ENCODE data around the gene MICAL3. TPM values are rescaled to one million over a fixed set of nuclear protein-coding genes. Genes with fewer than 3 reads are reported as not detected.

MICAL3 gene
- polyA plus RNA-seq, 2 of the 4 experiments (the other 2 are of a cell fraction), result 20.5 to 30.1 TPM

DNA sequence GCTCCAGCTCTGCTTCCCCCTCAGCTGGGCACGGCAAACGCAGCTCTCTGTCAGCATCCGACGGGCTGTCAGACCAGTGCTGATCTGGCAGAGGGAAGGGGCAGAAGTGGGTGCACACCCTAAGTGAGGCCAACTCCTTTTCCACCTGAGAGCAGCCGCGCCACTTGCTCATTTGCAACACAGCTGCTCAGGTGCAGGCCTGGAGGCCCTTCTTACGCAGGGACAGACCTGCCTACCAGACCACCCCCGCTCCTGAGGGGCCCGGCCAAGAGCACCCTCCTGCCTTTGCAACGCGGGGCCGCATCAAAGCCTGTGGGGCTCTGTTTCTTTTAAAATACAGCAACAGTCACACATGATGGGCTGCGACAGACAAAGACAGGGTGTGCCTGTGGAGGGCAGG is 202.3 kb downstream of the MICAL3 start:
- Histone ChIP-seq H3K4me1 (no peaks in the 10 kb centered on the region), H3K4me3 (no peak overlapping the region), H3K9me3 (no peaks in the 10 kb centered on the region), H3K27ac (no peak overlapping the region), H3K4me2 (no peak overlapping the region)
- ChIA-PET POLR2A (no interaction called here), CTCF (interaction anchor here (1.1 to 1.6 kb wide), 3 partner anchors 8 to 253 kb away, joined by 4 to 8 read pairs (median 5); no protein-coding TSS in a partner anchor)
- 97% methylated on average over 7 of the region's 13 CpGs for WGBS (ENCODE audit: missing lambda C conversion rate)
- no peak for TF ChIP-seq PHF8 (IDR thresholded peaks at IDR 0.05; ENCODE audit: borderline replicate concordance, low read depth)
- TF ChIP-seq CBX8 (IDR thresholded peaks at IDR 0.05), result no peak
- TF ChIP-seq RARB (CRISPR knock-in tag; IDR thresholded peaks at IDR 0.05), result no peak
- TF ChIP-seq, protein P1, sequence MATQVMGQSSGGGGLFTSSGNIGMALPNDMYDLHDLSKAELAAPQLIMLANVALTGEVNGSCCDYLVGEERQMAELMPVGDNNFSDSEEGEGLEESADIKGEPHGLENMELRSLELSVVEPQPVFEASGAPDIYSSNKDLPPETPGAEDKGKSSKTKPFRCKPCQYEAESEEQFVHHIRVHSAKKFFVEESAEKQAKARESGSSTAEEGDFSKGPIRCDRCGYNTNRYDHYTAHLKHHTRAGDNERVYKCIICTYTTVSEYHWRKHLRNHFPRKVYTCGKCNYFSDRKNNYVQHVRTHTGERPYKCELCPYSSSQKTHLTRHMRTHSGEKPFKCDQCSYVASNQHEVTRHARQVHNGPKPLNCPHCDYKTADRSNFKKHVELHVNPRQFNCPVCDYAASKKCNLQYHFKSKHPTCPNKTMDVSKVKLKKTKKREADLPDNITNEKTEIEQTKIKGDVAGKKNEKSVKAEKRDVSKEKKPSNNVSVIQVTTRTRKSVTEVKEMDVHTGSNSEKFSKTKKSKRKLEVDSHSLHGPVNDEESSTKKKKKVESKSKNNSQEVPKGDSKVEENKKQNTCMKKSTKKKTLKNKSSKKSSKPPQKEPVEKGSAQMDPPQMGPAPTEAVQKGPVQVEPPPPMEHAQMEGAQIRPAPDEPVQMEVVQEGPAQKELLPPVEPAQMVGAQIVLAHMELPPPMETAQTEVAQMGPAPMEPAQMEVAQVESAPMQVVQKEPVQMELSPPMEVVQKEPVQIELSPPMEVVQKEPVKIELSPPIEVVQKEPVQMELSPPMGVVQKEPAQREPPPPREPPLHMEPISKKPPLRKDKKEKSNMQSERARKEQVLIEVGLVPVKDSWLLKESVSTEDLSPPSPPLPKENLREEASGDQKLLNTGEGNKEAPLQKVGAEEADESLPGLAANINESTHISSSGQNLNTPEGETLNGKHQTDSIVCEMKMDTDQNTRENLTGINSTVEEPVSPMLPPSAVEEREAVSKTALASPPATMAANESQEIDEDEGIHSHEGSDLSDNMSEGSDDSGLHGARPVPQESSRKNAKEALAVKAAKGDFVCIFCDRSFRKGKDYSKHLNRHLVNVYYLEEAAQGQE (IDR thresholded peaks at IDR 0.05), result no peak
- no peak for TF ChIP-seq EHMT2 (IDR thresholded peaks at IDR 0.05; ENCODE audit: low read depth)
- TF ChIP-seq, protein P2, sequence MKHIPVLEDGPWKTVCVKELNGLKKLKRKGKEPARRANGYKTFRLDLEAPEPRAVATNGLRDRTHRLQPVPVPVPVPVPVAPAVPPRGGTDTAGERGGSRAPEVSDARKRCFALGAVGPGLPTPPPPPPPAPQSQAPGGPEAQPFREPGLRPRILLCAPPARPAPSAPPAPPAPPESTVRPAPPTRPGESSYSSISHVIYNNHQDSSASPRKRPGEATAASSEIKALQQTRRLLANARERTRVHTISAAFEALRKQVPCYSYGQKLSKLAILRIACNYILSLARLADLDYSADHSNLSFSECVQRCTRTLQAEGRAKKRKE (CRISPR knock-in tag; IDR thresholded peaks at IDR 0.05; ENCODE audit: low read depth), result no peak
- no peak for TF ChIP-seq TFCP2L1 (CRISPR knock-in tag; IDR thresholded peaks at IDR 0.05)
- TF ChIP-seq, protein P3, sequence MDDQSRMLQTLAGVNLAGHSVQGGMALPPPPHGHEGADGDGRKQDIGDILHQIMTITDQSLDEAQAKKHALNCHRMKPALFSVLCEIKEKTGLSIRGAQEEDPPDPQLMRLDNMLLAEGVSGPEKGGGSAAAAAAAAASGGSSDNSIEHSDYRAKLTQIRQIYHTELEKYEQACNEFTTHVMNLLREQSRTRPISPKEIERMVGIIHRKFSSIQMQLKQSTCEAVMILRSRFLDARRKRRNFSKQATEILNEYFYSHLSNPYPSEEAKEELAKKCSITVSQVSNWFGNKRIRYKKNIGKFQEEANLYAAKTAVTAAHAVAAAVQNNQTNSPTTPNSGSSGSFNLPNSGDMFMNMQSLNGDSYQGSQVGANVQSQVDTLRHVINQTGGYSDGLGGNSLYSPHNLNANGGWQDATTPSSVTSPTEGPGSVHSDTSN (IDR thresholded peaks at IDR 0.05), result no peak
- TF ChIP-seq ZSCAN20 (CRISPR knock-in tag; IDR thresholded peaks at IDR 0.05), result no peak
- TF ChIP-seq, protein P4, sequence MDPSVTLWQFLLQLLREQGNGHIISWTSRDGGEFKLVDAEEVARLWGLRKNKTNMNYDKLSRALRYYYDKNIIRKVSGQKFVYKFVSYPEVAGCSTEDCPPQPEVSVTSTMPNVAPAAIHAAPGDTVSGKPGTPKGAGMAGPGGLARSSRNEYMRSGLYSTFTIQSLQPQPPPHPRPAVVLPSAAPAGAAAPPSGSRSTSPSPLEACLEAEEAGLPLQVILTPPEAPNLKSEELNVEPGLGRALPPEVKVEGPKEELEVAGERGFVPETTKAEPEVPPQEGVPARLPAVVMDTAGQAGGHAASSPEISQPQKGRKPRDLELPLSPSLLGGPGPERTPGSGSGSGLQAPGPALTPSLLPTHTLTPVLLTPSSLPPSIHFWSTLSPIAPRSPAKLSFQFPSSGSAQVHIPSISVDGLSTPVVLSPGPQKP (IDR thresholded peaks at IDR 0.05; ENCODE audit: low read depth, low read length), result no peak
- TF ChIP-seq FOXS1 (CRISPR knock-in tag; IDR thresholded peaks at IDR 0.05), result no peak
- TF ChIP-seq, protein P5, sequence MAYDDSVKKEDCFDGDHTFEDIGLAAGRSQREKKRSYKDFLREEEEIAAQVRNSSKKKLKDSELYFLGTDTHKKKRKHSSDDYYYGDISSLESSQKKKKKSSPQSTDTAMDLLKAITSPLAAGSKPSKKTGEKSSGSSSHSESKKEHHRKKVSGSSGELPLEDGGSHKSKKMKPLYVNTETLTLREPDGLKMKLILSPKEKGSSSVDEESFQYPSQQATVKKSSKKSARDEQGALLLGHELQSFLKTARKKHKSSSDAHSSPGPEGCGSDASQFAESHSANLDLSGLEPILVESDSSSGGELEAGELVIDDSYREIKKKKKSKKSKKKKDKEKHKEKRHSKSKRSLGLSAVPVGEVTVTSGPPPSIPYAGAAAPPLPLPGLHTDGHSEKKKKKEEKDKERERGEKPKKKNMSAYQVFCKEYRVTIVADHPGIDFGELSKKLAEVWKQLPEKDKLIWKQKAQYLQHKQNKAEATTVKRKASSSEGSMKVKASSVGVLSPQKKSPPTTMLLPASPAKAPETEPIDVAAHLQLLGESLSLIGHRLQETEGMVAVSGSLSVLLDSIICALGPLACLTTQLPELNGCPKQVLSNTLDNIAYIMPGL (CRISPR knock-in tag; IDR thresholded peaks at IDR 0.05; ENCODE audit: borderline replicate concordance), result no peak
- TF ChIP-seq, protein P6, sequence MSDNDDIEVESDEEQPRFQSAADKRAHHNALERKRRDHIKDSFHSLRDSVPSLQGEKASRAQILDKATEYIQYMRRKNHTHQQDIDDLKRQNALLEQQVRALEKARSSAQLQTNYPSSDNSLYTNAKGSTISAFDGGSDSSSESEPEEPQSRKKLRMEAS (IDR thresholded peaks at IDR 0.05), result no peak
- ATAC-seq (no peak), FAIRE-seq (no peak), DNase-seq (ENCODE audit: low read depth in 1 of 2, low spot score in 1 of 2) (no peak)

DNA sequence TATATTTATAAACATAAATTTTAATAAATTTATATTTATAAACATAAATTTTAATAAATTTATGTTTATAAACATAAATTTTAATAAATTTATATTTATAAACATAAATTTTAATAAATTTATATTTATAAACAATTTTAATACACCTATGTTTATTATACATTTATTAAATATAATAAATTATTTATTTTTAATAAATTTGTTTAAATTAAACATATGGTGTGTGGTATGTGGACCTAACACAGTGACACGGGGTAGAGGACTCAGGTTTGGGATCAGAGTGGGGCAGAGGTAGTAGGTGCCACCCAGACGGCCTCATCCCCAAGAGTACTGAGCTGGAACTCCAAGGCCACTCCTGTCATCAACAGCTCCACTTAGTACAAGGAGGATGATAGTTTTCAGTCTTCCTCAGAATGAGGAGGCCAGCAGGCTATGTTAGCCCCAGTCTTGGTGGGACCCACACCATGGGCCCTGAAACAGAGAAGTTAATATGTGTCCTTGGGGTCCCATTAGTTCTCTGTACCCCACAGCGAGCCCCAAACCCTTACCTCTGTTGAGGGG is 203.4 kb downstream of the MICAL3 start:
- DNase-seq (ENCODE audit: low read depth in 1 of 2, low spot score in 1 of 2) (no peak), FAIRE-seq (no peak), ATAC-seq (no peak)
- H3K4me1 ChIP-seq, result no peaks in the 10 kb centered on the region
- no peaks in the 10 kb centered on the region for H3K9me3 ChIP-seq
- POLR2A ChIA-PET, result no interaction called here
- H3K4me2 ChIP-seq, result no peak overlapping the region
- H3K4me3 ChIP-seq, result no peak overlapping the region
- CTCF ChIA-PET, result interaction anchor here (1.3 to 1.6 kb wide), 2 partner anchors 9 to 254 kb away, joined by 4 to 8 read pairs; no protein-coding TSS in a partner anchor
- 92% methylated on average over 3 of the region's 3 CpGs for WGBS (ENCODE audit: missing lambda C conversion rate)
- no peak overlapping the region for H3K27ac ChIP-seq
- TF ChIP-seq FOSB (CRISPR knock-in tag; IDR thresholded peaks at IDR 0.05), result no peak
- TF ChIP-seq JUN (IDR thresholded peaks at IDR 0.05), result no peak
- no peak for TF ChIP-seq NFE2L2 (conservative IDR thresholded peaks at IDR 0.05; ENCODE audit: low read length)
- TF ChIP-seq HOXB13 (CRISPR knock-in tag; IDR thresholded peaks at IDR 0.05; ENCODE audit: low read depth), result no peak
- TF ChIP-seq TP53 (CRISPR knock-in tag; IDR thresholded peaks at IDR 0.05), result no peak
- no peak for TF ChIP-seq CHD2 (IDR thresholded peaks at IDR 0.05; ENCODE audit: low read length, partially characterized antibody)
- TF ChIP-seq PHF8 (IDR thresholded peaks at IDR 0.05; ENCODE audit: borderline replicate concordance, low read depth), result no peak
- TF ChIP-seq FOSL2 (IDR thresholded peaks at IDR 0.05), result no peak
- TF ChIP-seq FOSL2 (CRISPR knock-in tag; IDR thresholded peaks at IDR 0.05), result no peak
- no peak for TF ChIP-seq JUNB (IDR thresholded peaks at IDR 0.05)
- no peak for TF ChIP-seq NR3C1 (IDR thresholded peaks at IDR 0.05)
- no peak for TF ChIP-seq ZC3H11A (IDR thresholded peaks at IDR 0.05)
- TF ChIP-seq CBX8 (IDR thresholded peaks at IDR 0.05), result no peak
- no peak for TF ChIP-seq HDAC2 (IDR thresholded peaks at IDR 0.05)
- no peak for TF ChIP-seq KDM1A (IDR thresholded peaks at IDR 0.05; ENCODE audit: low read depth)
- no peak for TF ChIP-seq EHF (CRISPR knock-in tag; IDR thresholded peaks at IDR 0.05)
- TF ChIP-seq, protein P7, sequence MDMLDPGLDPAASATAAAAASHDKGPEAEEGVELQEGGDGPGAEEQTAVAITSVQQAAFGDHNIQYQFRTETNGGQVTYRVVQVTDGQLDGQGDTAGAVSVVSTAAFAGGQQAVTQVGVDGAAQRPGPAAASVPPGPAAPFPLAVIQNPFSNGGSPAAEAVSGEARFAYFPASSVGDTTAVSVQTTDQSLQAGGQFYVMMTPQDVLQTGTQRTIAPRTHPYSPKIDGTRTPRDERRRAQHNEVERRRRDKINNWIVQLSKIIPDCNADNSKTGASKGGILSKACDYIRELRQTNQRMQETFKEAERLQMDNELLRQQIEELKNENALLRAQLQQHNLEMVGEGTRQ (IDR thresholded peaks at IDR 0.05), result no peak
- no peak for TF ChIP-seq CEBPB (IDR thresholded peaks at IDR 0.05)
- TF ChIP-seq GATA3 (IDR thresholded peaks at IDR 0.05; ENCODE audit: borderline replicate concordance), result no peak
